HepG2 (cell line): ENCODE measurements around the gene CENPP. TPM values are rescaled to one million over a fixed set of nuclear protein-coding genes. Genes with fewer than 3 reads are reported as not detected.

Experiments used
- ATAC-seq: fragments of 200-7000 bp; cut with Tn5 transposase; 3 replicates; pipeline ENCODE4 v1.9.1; 2020; ENCODE audit warnings: mild to moderate bottlenecking, moderate library complexity
- BruUV-seq: library from RNA; stranded (reverse); fragments of 400-500 nt; replicated peaks from 2 replicates; lab custom pipeline; 2021; lab: Mats Ljungman, UMichigan
- CTCF ChIA-PET: fragments of 300-600 bp; formaldehyde crosslinking; extraction: SDS; loops from one replicate; lab custom pipeline; 2021; ENCODE audit warnings: low total read pairs, inconsistent platforms, low intra/inter-chr PET ratio; lab: Yijun Ruan, JAX
- POLR2A ChIA-PET: fragments of 350-600 bp; sonication (Branson Sonifier 250); formaldehyde crosslinking; loops from one replicate; lab custom pipeline; 2020; ENCODE audit warnings: antibody characterized with exemption, inconsistent platforms; lab: Yijun Ruan, JAX
- DNase-seq: peaks from one replicate; pipeline ENCODE4 v3.0.0-alpha.2; 2015; ENCODE audit warnings: low spot score
- FAIRE-seq: peaks from 3 replicates; lab custom pipeline; 2011; peaks lifted over from hg19 to GRCh38; lab: Jason Lieb, UNC
- H2AFZ ChIP-seq: one replicate; pipeline ENCODE4 v1.6.1; 2011; ENCODE audit warnings: low read length, inconsistent platforms
- H3K27ac ChIP-seq: fragments of 300-600 bp; 3 replicates; pipeline ENCODE4 v1.8.0; 2011; ENCODE audit warnings: mixed run types, mild to moderate bottlenecking, mixed read lengths, low read length, inconsistent platforms; ENCODE audit not compliant: insufficient read depth; ENCODE audit errors: extremely low read length
- H3K27me3 ChIP-seq, 2 experiments: fragments of 200-600 bp in 1 of 2; 2 replicates in 1 of 2; 3 replicates in 1 of 2; pipeline versions ENCODE4 v1.6.0 to v1.8.0; 2011; ENCODE audit warnings: low read length in 2 of 2, mild to moderate bottlenecking in 2 of 2, moderate library complexity in 2 of 2, inconsistent platforms in 1 of 2; ENCODE audit not compliant: insufficient read depth in 2 of 2, control insufficient read depth in 1 of 2
- H3K36me3 ChIP-seq, 2 experiments: fragments of 200-600 bp in 1 of 2; replicated peaks in 1 of 2; 2 replicates in 1 of 2; 3 replicates in 1 of 2; pipeline versions ENCODE4 v1.5.1 to v1.8.0; 2011; ENCODE audit warnings: low read length in 2 of 2, inconsistent platforms in 1 of 2; ENCODE audit not compliant: insufficient read depth in 2 of 2, control insufficient read depth in 1 of 2
- H3K4me1 ChIP-seq: 2 replicates; pipeline ENCODE4 v1.5.1; 2012; ENCODE audit warnings: low read length, inconsistent platforms; ENCODE audit not compliant: insufficient read depth
- H3K4me2 ChIP-seq: 2 replicates; pipeline ENCODE4 v1.6.0; 2011; ENCODE audit warnings: low read depth, low read length, inconsistent platforms
- H3K4me3 ChIP-seq, 3 experiments: fragments of 200-600 bp in 1 of 3; sonication (generic), shearing (Covaris generic) in 1 of 3; replicated peaks in 1 of 3; 2 replicates each; pipeline ENCODE4 v1.5.1; 2011 to 2016; ENCODE audit warnings: low read length in 3 of 3, inconsistent platforms in 2 of 3, low read depth in 2 of 3, mild to moderate bottlenecking in 2 of 3, control low read depth in 1 of 3, mixed read lengths in 1 of 3; ENCODE audit not compliant: insufficient read depth in 1 of 3
- H3K79me2 ChIP-seq: one replicate; pipeline ENCODE4 v1.6.1; 2011; ENCODE audit warnings: low read length, inconsistent platforms; ENCODE audit not compliant: insufficient read depth
- H3K9ac ChIP-seq: 2 replicates; pipeline ENCODE4 v1.6.0; 2011; ENCODE audit warnings: mild to moderate bottlenecking, low read depth, low read length, inconsistent platforms; ENCODE audit not compliant: insufficient read depth
- H3K9me3 ChIP-seq: 2 replicates; pipeline ENCODE4 v1.5.1; 2012; ENCODE audit warnings: mild to moderate bottlenecking, low read length
- H4K20me1 ChIP-seq: 2 replicates; pipeline ENCODE4 v1.6.0; 2011; ENCODE audit warnings: inconsistent platforms, mild to moderate bottlenecking, low read length, moderate library complexity; ENCODE audit not compliant: insufficient read depth
- HOXA3 ChIP-seq: sonication (generic); formaldehyde crosslinking; IDR thresholded peaks from 2 replicates; pipeline ENCODE4 v1.5.0; 2020; ENCODE audit warnings: missing genetic modification reagents
- JARID2 ChIP-seq: sonication (generic); formaldehyde crosslinking; IDR thresholded peaks from 2 replicates; pipeline ENCODE4 v1.8.1; 2023; ENCODE audit warnings: missing genetic modification reagents, inconsistent platforms; ENCODE audit not compliant: insufficient replicate concordance
- KDM3A ChIP-seq: IDR thresholded peaks from 2 replicates; pipeline ENCODE4 v1.6.1; 2018; ENCODE audit warnings: low read depth, missing compliant biosample characterization
- KDM5B ChIP-seq: sonication (generic); formaldehyde crosslinking; IDR thresholded peaks from 2 replicates; pipeline ENCODE4 v1.4.0; 2020; ENCODE audit warnings: missing genetic modification reagents, mild to moderate bottlenecking, borderline replicate concordance
- PLRG1 ChIP-seq: fragments of 450-650 bp; conservative IDR thresholded peaks from 2 replicates; pipeline ENCODE4 v1.6.1; 2016
- SKI ChIP-seq: fragments of 450-650 bp; IDR thresholded peaks from one replicate; pipeline ENCODE4 v1.6.1; 2018; ENCODE audit warnings: mild to moderate bottlenecking; ENCODE audit not compliant: partially characterized antibody
- TCF7 ChIP-seq: sonication (generic); IDR thresholded peaks from 2 replicates; pipeline ENCODE4 v1.6.1; 2016; ENCODE audit warnings: antibody characterized with exemption, low read depth
- WIZ ChIP-seq: sonication (generic); formaldehyde crosslinking; IDR thresholded peaks from 2 replicates; pipeline ENCODE4 v1.5.1; 2020; ENCODE audit warnings: mild to moderate bottlenecking, missing genetic modification reagents
- ZNF501 ChIP-seq: sonication (generic); formaldehyde crosslinking; IDR thresholded peaks from 2 replicates; pipeline ENCODE4 v1.5.1; 2020; ENCODE audit warnings: mild to moderate bottlenecking, moderate library complexity, missing genetic modification reagents
- ZNF556 ChIP-seq: sonication (generic); formaldehyde crosslinking; IDR thresholded peaks from 2 replicates; pipeline ENCODE4 v1.4.0; 2020; ENCODE audit warnings: mild to moderate bottlenecking, missing genetic modification reagents, borderline replicate concordance
- ZNF652 ChIP-seq: IDR thresholded peaks from 2 replicates; pipeline ENCODE4 v1.6.1; 2016; ENCODE audit warnings: low read depth, borderline replicate concordance
- ZNF777 ChIP-seq: sonication (generic); formaldehyde crosslinking; IDR thresholded peaks from 2 replicates; pipeline ENCODE4 v1.4.0; 2020; ENCODE audit warnings: missing genetic modification reagents
- WGBS: methylation state at CpG from one replicate; pipeline ENCODE4 v1.1.6; 2017; ENCODE audit warnings: low lambda C conversion rate; 5-methylcytosine and 5-hydroxymethylcytosine counted together
- in situ Hi-C: cut with HindIII; loops from 2 replicates; pipeline ENCODE4 v1.10.0; 2017; ENCODE audit warnings: low pct_unique_long_range_greater_than_20kb; ENCODE audit not compliant: extremely low pct_ligation_motif_present
- intact Hi-C: fragments of 100-400 bp; cut with micrococcal nuclease; formaldehyde crosslinking; loops from one replicate; pipeline ENCODE4 v1.10.0; 2022; ENCODE audit not compliant: unreplicated experiment
- polyA plus RNA-seq, 8 experiments: library from polyadenylated mRNA; depleted of rRNA in 3 of 8; stranded (reverse) in 7 of 8; unstranded in 1 of 8; fragments of >200 nt; fragmentation: Illumina TruSeq in 4 of 8; extraction: Trizol in 4 of 8; gene quantifications; 2 replicates each; pipeline versions ENCODE4 v1.2.1 to v1.2.3, GENCODE V29; 2011 to 2016; ENCODE audit warnings: low read depth in 4 of 8, missing spikeins in 1 of 8, mixed read lengths in 1 of 8; ENCODE audit not compliant: insufficient read depth in 1 of 8
- total RNA-seq, 5 experiments: library from RNA; depleted of rRNA; stranded (reverse); fragments of >200 nt; fragmentation: Illumina TruSeq; extraction: Trizol; gene quantifications; 2 replicates each; pipeline ENCODE4 v1.2.3, GENCODE V29; 2016; ENCODE audit warnings: low read depth in 1 of 5
- TF ChIP-seq, protein P1 (sequence below), 2 experiments: sonication (generic) in 1 of 2; formaldehyde crosslinking in 1 of 2; IDR thresholded peaks; 2 replicates each; pipeline versions ENCODE4 v1.4.0 to v1.6.1; 2018 to 2020; ENCODE audit warnings: missing genetic modification reagents in 2 of 2, borderline replicate concordance in 1 of 2, low read depth in 1 of 2, mild to moderate bottlenecking in 1 of 2, missing biosample characterization in 1 of 2
- TF ChIP-seq, protein P2 (sequence below): sonication (generic); formaldehyde crosslinking; IDR thresholded peaks from 2 replicates; pipeline ENCODE4 v1.5.1; 2020; ENCODE audit warnings: mild to moderate bottlenecking, missing genetic modification reagents, moderate library complexity

Gene CENPP
- total and polyA plus RNA-seq, 2 of the 13 experiments (the other 11 are each of a cell fraction or from before 2014, with no cell fraction given): 2.0 to 11.4 TPM

DNA sequence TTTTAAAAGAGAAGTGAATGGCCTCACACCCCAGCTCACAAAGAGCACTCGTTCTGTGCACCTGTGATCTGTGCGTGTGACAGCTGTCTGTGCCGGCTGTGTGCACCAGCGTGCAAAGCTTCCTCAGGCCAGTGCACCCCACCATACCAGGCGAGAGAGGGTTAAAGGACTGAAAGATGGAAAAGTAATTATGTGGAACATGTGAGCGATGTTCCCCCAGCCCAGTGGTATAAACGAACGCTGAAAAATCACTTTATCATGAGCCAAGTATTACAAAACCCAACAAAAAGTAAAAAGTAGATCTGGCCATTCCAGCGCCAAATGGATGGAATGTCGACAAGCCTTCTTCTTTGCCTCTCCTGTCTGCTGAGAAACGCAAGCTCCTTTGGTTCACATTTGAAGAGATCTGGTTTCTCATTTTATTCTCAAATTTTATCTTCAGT, 290.5 kb downstream of the CENPP start:
- Histone ChIP-seq H3K79me2 (no peaks in the 10 kb centered on the region), H3K27me3 (no peaks in the 10 kb centered on the region), H3K4me2 (peak overlapping the region; percentile 11; the same call in 1 of the 2 replicates), H3K9me3 (no peaks in the 10 kb centered on the region), H3K4me1 (peaks cover 63% of the 10 kb centered on the region), H3K27ac (peak overlapping the region; percentile 74), H3K9ac (peak overlapping the region; percentile 32), H2AFZ (no peak overlapping the region), H3K4me3 (no peak overlapping the region), H3K36me3 (peaks cover 5 to 23% of the 10 kb centered on the region in 2 experiments), H4K20me1 (no peaks in the 10 kb centered on the region)
- CTCF ChIA-PET: no interaction called here
- 82% methylated on average over 11 of the region's 11 CpGs for WGBS
- in situ Hi-C loops (no loop called here), intact Hi-C loops (no loop called here)
- no peak for DNase-seq
- no TSS peak for BruUV-seq
- ATAC-seq: 0 out of 3 replicates have a peak, but pooled peaks have one; percentile 9
- FAIRE-seq: no peak
- POLR2A ChIA-PET: interaction anchor here (0.8 to 1.5 kb wide), 5 partner anchors 8 to 477 kb away, joined by 3 to 8 read pairs (median 5); no protein-coding TSS in a partner anchor
- peak; percentile 0; the same call in 1 of the 2 replicates for TF ChIP-seq TCF7
- no peak for TF ChIP-seq WIZ
- TF ChIP-seq HOXA3: 0 out of 2 replicates have a peak, but pooled peaks have one; percentile 17
- TF ChIP-seq ZNF501 (CRISPR knock-in tag): no peak
- TF ChIP-seq, protein P1, sequence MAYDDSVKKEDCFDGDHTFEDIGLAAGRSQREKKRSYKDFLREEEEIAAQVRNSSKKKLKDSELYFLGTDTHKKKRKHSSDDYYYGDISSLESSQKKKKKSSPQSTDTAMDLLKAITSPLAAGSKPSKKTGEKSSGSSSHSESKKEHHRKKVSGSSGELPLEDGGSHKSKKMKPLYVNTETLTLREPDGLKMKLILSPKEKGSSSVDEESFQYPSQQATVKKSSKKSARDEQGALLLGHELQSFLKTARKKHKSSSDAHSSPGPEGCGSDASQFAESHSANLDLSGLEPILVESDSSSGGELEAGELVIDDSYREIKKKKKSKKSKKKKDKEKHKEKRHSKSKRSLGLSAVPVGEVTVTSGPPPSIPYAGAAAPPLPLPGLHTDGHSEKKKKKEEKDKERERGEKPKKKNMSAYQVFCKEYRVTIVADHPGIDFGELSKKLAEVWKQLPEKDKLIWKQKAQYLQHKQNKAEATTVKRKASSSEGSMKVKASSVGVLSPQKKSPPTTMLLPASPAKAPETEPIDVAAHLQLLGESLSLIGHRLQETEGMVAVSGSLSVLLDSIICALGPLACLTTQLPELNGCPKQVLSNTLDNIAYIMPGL (CRISPR knock-in tag; IDR thresholded peaks at IDR 0.05; ENCODE audit: borderline replicate concordance in 1 of 2, low read depth in 1 of 2): no peak; a peak in 1 of 4 replicates
- TF ChIP-seq SKI: no peak
- no peak for TF ChIP-seq JARID2 (CRISPR knock-in tag)
- TF ChIP-seq KDM3A (CRISPR knock-in tag): no peak
- TF ChIP-seq ZNF777: peak; percentile 33; the same call in 1 of the 2 replicates
- no peak for TF ChIP-seq PLRG1
- no peak for TF ChIP-seq ZNF556 (CRISPR knock-in tag)
- TF ChIP-seq, protein P2, sequence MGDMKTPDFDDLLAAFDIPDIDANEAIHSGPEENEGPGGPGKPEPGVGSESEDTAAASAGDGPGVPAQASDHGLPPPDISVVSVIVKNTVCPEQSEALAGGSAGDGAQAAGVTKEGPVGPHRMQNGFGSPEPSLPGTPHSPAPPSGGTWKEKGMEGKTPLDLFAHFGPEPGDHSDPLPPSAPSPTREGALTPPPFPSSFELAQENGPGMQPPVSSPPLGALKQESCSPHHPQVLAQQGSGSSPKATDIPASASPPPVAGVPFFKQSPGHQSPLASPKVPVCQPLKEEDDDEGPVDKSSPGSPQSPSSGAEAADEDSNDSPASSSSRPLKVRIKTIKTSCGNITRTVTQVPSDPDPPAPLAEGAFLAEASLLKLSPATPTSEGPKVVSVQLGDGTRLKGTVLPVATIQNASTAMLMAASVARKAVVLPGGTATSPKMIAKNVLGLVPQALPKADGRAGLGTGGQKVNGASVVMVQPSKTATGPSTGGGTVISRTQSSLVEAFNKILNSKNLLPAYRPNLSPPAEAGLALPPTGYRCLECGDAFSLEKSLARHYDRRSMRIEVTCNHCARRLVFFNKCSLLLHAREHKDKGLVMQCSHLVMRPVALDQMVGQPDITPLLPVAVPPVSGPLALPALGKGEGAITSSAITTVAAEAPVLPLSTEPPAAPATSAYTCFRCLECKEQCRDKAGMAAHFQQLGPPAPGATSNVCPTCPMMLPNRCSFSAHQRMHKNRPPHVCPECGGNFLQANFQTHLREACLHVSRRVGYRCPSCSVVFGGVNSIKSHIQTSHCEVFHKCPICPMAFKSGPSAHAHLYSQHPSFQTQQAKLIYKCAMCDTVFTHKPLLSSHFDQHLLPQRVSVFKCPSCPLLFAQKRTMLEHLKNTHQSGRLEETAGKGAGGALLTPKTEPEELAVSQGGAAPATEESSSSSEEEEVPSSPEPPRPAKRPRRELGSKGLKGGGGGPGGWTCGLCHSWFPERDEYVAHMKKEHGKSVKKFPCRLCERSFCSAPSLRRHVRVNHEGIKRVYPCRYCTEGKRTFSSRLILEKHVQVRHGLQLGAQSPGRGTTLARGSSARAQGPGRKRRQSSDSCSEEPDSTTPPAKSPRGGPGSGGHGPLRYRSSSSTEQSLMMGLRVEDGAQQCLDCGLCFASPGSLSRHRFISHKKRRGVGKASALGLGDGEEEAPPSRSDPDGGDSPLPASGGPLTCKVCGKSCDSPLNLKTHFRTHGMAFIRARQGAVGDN (CRISPR knock-in tag): peak; percentile 64
- 0 out of 2 replicates have a peak, but pooled peaks have one; percentile 17 for TF ChIP-seq ZNF652 (CRISPR knock-in tag)
- 0 out of 2 replicates have a peak, but pooled peaks have one; percentile 10 for TF ChIP-seq KDM5B (CRISPR knock-in tag)
